OCI-LY1 (cell line): ENCODE data around the gene FUT9.

Experiments
- CTCF ChIP-seq: fragments of 200-600 bp; sonication (generic), shearing (Covaris generic); IDR thresholded peaks from 2 replicates; pipeline ENCODE4 v1.5.1; 2017; ENCODE audit warnings: mild to moderate bottlenecking, antibody characterized with exemption, low read length, moderate library complexity, mixed read lengths
- EZH2 ChIP-seq: fragments of 200-600 bp; sonication (generic), shearing (Covaris generic); IDR thresholded peaks from 2 replicates; pipeline ENCODE4 v1.8.0; 2017; ENCODE audit warnings: borderline replicate concordance, mixed run types, mild to moderate bottlenecking, antibody characterized with exemption, low read length, moderate library complexity, mixed read lengths

- no peak for TF ChIP-seq CTCF
- TF ChIP-seq EZH2: no peak
Measured at GRCh38 chr6:96066376-96066775, 50.6 kb downstream of the FUT9 start.
